CD4-positive, CD25-positive, alpha-beta regulatory T cell (primary cell): ENCODE results near the gene LRRC14B. TPM values are rescaled to one million over a fixed set of nuclear protein-coding genes. Genes with fewer than 3 reads are reported as not detected.

Experiments
- ATAC-seq, 2 donors: fragments of 150-1000 bp; cut with Tn5 transposase; one replicate each; pipeline ENCODE4 v1.10.0; 2021; ENCODE audit warnings: low read depth in 2 of 2, moderate number of reproducible peaks in 2 of 2, moderate library complexity in 1 of 2
- DNase-seq, 3 donors: peaks; one replicate each; pipeline versions ENCODE4 v3.0.0 to v3.0.0-alpha.2; 2012 to 2022; ENCODE audit warnings: mixed read lengths in 1 of 3
- H3K27ac ChIP-seq: one replicate; pipeline ENCODE4 v1.7.0; 2013; ENCODE audit warnings: mild to moderate bottlenecking, low read length; ENCODE audit not compliant: insufficient read depth, poor library complexity, severe bottlenecking
- H3K27me3 ChIP-seq: one replicate; pipeline ENCODE4 v1.7.0; 2013; ENCODE audit warnings: low read length; ENCODE audit not compliant: control insufficient read depth, insufficient read depth
- H3K36me3 ChIP-seq: one replicate; pipeline ENCODE4 v1.7.0; 2013; ENCODE audit warnings: mild to moderate bottlenecking, low read length, moderate library complexity; ENCODE audit not compliant: control insufficient read depth, insufficient read depth
- H3K4me1 ChIP-seq: 2 replicates; pipeline ENCODE4 v1.7.0; 2013; ENCODE audit warnings: mild to moderate bottlenecking, low read length; ENCODE audit not compliant: insufficient read depth, control insufficient read depth, poor library complexity, severe bottlenecking
- H3K4me3 ChIP-seq: one replicate; pipeline ENCODE4 v1.7.0; 2013; ENCODE audit warnings: low read depth, mild to moderate bottlenecking, low read length, moderate library complexity
- H3K9me3 ChIP-seq, 2 experiments: 1 replicate in 1 of 2; 2 replicates in 1 of 2; pipeline ENCODE4 v1.7.0; 2013; ENCODE audit warnings: low read length in 2 of 2, mild to moderate bottlenecking in 1 of 2, moderate library complexity in 1 of 2; ENCODE audit not compliant: control insufficient read depth in 2 of 2
- H3K27ac Mint-ChIP-seq, 3 donors: one replicate each; pipeline ENCODE4 v1.8.0; 2020 to 2022; ENCODE audit warnings: mild to moderate bottlenecking in 3 of 3, mixed read lengths in 3 of 3, moderate library complexity in 2 of 3
- H3K27me3 Mint-ChIP-seq: one replicate; pipeline ENCODE4 v1.8.0; 2022; ENCODE audit warnings: mild to moderate bottlenecking, mixed read lengths
- H3K36me3 Mint-ChIP-seq: one replicate; pipeline ENCODE4 v1.8.0; 2020; ENCODE audit warnings: mixed read lengths
- H3K4me1 Mint-ChIP-seq, 4 donors: one replicate each; pipeline ENCODE4 v1.8.0; 2020 to 2022; ENCODE audit warnings: mixed read lengths in 4 of 4, mild to moderate bottlenecking in 1 of 4
- H3K4me3 Mint-ChIP-seq, 4 donors: one replicate each; pipeline ENCODE4 v1.8.0; 2020 to 2022; ENCODE audit warnings: mild to moderate bottlenecking in 4 of 4, mixed read lengths in 4 of 4, moderate library complexity in 3 of 4
- H3K9me3 Mint-ChIP-seq, 7 donors: one replicate each; pipeline ENCODE4 v1.8.0; 2020 to 2022; ENCODE audit warnings: mixed read lengths in 7 of 7, mild to moderate bottlenecking in 3 of 7, moderate library complexity in 2 of 7
- polyA plus RNA-seq, 4 donors: library from polyadenylated mRNA; unstranded; fragments of 300-500 nt; fragmentation: Illumina TruSeq; gene quantifications; one replicate each; pipeline ENCODE4 v1.2.3, GENCODE V29; 2021
- total RNA-seq: library from RNA; stranded (reverse); gene quantifications from one replicate; pipeline ENCODE4 v1.2.3, GENCODE V29; 2022

The LRRC14B gene
- total and polyA plus RNA-seq, 5 donors from 2014 or later, result not detected

GRCh38 chr5:201672-202071 is 10.4 kb downstream of the LRRC14B start:
- peak overlapping the region in 1 of 3 donors; percentile 47 for H3K27ac Mint-ChIP-seq
- peaks cover 0 to 9% (median 3%) of the 10 kb centered on the region in 4 donors for H3K4me1 Mint-ChIP-seq
- no peaks in the 10 kb centered on the region for H3K27me3 ChIP-seq
- H3K36me3 Mint-ChIP-seq, result peaks cover 21% of the 10 kb centered on the region
- DNase-seq (no peak), ATAC-seq (no peak)
- no peaks in the 10 kb centered on the region for H3K9me3 Mint-ChIP-seq
- H3K4me3 ChIP-seq, result no peak overlapping the region
- H3K27me3 Mint-ChIP-seq, result no peaks in the 10 kb centered on the region
- no peak overlapping the region for H3K27ac ChIP-seq
- H3K4me3 Mint-ChIP-seq, result no peak overlapping the region
- no peaks in the 10 kb centered on the region for H3K4me1 ChIP-seq
- peaks cover 32% of the 10 kb centered on the region for H3K36me3 ChIP-seq
- H3K9me3 ChIP-seq, result no peaks in the 10 kb centered on the region

DNA sequence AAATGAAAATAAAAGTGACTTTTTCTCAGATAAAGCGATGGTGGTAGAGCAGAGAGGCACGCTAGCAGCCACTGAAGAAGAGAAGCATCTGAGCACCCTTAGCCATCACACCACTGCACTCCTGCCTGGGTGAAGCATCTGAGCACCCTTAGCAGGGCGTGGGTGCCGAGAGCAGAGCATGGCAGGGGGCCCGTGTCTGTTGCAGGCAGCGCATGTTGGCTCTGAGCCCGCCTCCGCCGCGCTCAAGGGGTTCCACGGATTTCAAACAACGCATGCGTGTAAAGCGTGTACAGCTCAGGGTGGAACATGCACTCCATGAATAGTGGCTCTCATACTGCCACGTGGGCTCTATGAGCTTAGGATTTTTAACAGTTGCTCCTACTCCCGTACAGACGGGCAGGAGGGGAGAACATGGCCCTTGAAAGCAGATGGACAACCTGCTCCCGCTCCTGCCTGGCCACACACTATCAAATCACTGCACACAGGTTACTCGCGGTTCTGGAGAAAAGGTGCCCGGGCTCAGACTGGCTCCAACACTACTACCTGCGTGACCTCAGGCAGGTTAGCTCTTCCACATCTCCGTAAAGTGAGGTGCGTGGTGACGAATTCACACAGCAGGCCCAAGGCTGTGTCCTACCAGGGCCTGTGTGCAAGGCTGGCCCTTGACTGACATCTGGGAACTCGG is 12.1 kb downstream of the LRRC14B start:
- Histone ChIP-seq H3K4me1 (no peaks in the 10 kb centered on the region), H3K27ac (no peak overlapping the region), H3K9me3 (no peaks in the 10 kb centered on the region), H3K36me3 (peaks cover 44% of the 10 kb centered on the region), H3K27me3 (no peaks in the 10 kb centered on the region), H3K4me3 (no peak overlapping the region)
- peaks cover 28% of the 10 kb centered on the region for H3K36me3 Mint-ChIP-seq
- no peaks in the 10 kb centered on the region for H3K27me3 Mint-ChIP-seq
- peak overlapping the region in 1 of 3 donors; percentile 28 for H3K27ac Mint-ChIP-seq
- no peak for DNase-seq
- no peak for ATAC-seq
- H3K9me3 Mint-ChIP-seq, result no peaks in the 10 kb centered on the region
- no peak overlapping the region for H3K4me3 Mint-ChIP-seq
- peaks cover 0 to 9% (median 6%) of the 10 kb centered on the region in 4 donors for H3K4me1 Mint-ChIP-seq

DNA sequence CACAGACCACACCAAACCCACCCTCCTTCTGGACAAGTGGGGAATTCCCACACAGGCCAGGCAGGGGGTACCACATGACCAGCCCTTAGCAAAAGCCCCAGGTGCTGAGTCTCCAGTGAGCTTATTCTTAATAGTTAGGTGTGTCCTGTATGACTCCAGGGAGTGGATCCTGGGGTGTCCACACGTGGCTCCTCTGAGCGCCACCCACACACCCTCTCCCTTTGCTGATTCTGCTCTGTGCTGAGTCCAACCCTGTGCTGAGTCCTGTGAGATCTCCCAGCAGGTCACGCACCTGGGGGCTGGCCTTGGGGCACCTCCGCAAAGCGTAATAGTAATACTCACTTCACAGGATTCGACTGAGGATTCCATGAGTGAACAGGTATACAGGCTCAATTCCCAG is 12.7 kb downstream of the LRRC14B start:
- DNase-seq (no peak), ATAC-seq (no peak)
- H3K4me1 Mint-ChIP-seq, result peaks cover 0 to 10% (median 7%) of the 10 kb centered on the region in 4 donors
- no peaks in the 10 kb centered on the region for H3K27me3 Mint-ChIP-seq
- Histone ChIP-seq H3K36me3 (peaks cover 44% of the 10 kb centered on the region), H3K27ac (no peak overlapping the region), H3K4me3 (no peak overlapping the region), H3K9me3 (no peaks in the 10 kb centered on the region), H3K4me1 (no peaks in the 10 kb centered on the region), H3K27me3 (no peaks in the 10 kb centered on the region)
- peaks cover 28% of the 10 kb centered on the region for H3K36me3 Mint-ChIP-seq
- H3K27ac Mint-ChIP-seq, result peak overlapping the region in 1 of 3 donors; percentile 28
- no peak overlapping the region for H3K4me3 Mint-ChIP-seq
- no peaks in the 10 kb centered on the region for H3K9me3 Mint-ChIP-seq

DNA sequence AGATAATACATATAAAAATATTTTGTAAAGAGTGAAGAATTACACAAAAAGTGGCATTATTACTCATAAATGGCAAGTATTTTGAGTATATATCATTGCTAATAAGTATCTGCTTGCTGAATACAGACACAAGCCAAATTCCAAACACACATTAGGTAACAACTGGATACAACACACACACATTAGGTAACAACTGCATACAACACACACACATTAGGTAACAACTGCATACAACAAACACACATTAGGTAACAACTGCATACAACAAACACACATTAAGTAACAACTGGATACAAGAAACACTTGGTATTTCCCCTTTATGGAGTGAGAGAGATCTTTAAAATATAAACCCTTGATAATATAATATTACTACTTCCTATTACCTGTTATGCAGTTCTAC is 13.2 kb downstream of the LRRC14B start:
- Histone ChIP-seq H3K4me3 (no peak overlapping the region), H3K36me3 (peaks cover 44% of the 10 kb centered on the region), H3K27me3 (no peaks in the 10 kb centered on the region), H3K27ac (no peak overlapping the region), H3K9me3 (no peaks in the 10 kb centered on the region), H3K4me1 (no peaks in the 10 kb centered on the region)
- Mint-ChIP-seq H3K9me3 (no peaks in the 10 kb centered on the region), H3K4me1 (peaks cover 0 to 10% (median 7%) of the 10 kb centered on the region in 4 donors), H3K4me3 (no peak overlapping the region), H3K27ac (no peak overlapping the region), H3K27me3 (no peaks in the 10 kb centered on the region), H3K36me3 (peaks cover 28% of the 10 kb centered on the region)
- ATAC-seq, result no peak
- DNase-seq, result no peak

GRCh38 chr5:204966-205670 is 13.8 kb downstream of the LRRC14B start:
- Histone ChIP-seq H3K27me3 (no peaks in the 10 kb centered on the region), H3K9me3 (no peaks in the 10 kb centered on the region), H3K4me1 (no peaks in the 10 kb centered on the region), H3K4me3 (no peak overlapping the region), H3K36me3 (peaks cover 44% of the 10 kb centered on the region), H3K27ac (no peak overlapping the region)
- DNase-seq (no peak), ATAC-seq (no peak)
- peaks cover 33% of the 10 kb centered on the region for H3K36me3 Mint-ChIP-seq
- no peak overlapping the region for H3K4me3 Mint-ChIP-seq
- no peaks in the 10 kb centered on the region for H3K9me3 Mint-ChIP-seq
- no peaks in the 10 kb centered on the region for H3K27me3 Mint-ChIP-seq
- peak overlapping the region in 1 of 3 donors; percentile 39 for H3K27ac Mint-ChIP-seq
- peaks cover 6 to 16% (median 13%) of the 10 kb centered on the region in 4 donors for H3K4me1 Mint-ChIP-seq

DNA sequence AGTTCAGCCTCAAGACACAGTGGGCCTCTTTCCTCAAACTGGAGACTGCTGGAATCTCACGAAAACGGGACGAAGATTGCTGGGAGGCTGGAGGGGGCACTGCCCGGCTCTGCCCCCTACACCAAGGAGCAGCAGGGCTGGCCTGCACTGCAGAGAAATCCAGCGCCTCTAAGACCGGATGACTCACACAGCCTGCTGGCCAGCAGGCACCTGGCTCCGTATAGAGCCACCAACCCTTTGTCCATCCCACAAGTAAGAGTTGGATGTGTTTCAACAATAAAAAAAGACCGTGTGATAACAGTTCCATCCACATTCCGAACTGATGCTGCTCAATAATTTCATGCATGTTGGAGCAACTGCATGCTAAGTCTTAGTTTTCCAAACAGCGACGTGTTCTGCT is 15.1 kb downstream of the LRRC14B start:
- Mint-ChIP-seq H3K4me1 (peaks cover 9 to 23% (median 13%) of the 10 kb centered on the region in 4 donors), H3K27ac (no peak overlapping the region), H3K27me3 (no peaks in the 10 kb centered on the region), H3K4me3 (no peak overlapping the region), H3K36me3 (peaks cover 37% of the 10 kb centered on the region), H3K9me3 (no peaks in the 10 kb centered on the region)
- Histone ChIP-seq H3K4me1 (no peaks in the 10 kb centered on the region), H3K9me3 (no peaks in the 10 kb centered on the region), H3K27me3 (no peaks in the 10 kb centered on the region), H3K27ac (no peak overlapping the region), H3K4me3 (no peak overlapping the region), H3K36me3 (peaks cover 44% of the 10 kb centered on the region)
- DNase-seq, result no peak
- no peak for ATAC-seq

GRCh38 chr5:206927-207536 is 15.7 kb downstream of the LRRC14B start:
- DNase-seq (no peak), ATAC-seq (no peak)
- Mint-ChIP-seq H3K27me3 (no peaks in the 10 kb centered on the region), H3K36me3 (peaks cover 37% of the 10 kb centered on the region), H3K9me3 (no peaks in the 10 kb centered on the region), H3K4me1 (peaks cover 9 to 23% (median 13%) of the 10 kb centered on the region in 4 donors), H3K4me3 (no peak overlapping the region), H3K27ac (peak overlapping the region in 2 of 3 donors; percentile 38 to 60)
- Histone ChIP-seq H3K27me3 (no peaks in the 10 kb centered on the region), H3K4me1 (no peaks in the 10 kb centered on the region), H3K4me3 (no peak overlapping the region), H3K9me3 (no peaks in the 10 kb centered on the region), H3K27ac (no peak overlapping the region), H3K36me3 (peaks cover 44% of the 10 kb centered on the region)
